ENCODE results near the gene DIAPH1.

DNA sequence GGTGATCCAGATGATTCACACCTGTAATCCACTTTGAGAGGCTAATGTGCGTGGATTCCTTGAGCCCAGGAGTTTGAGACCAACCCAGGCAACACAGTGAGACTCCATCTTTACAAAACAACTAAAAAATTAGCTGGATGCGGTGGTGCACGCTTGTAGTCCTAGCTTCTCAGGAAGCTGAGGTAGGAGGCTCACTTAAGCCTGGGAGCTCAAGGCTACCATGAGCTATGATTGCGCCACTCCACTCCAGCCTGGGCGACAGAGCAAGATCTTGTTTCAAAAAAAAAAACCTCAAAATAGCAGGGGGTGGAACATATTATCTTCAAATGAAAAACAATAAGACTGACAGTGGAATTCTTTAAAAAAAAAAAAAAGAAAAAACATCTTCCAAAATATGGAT, 70.9 kb downstream of the DIAPH1 start:
- TF ChIP-seq CTCF (IDR thresholded peaks at IDR 0.05) (no peak), POLR2A (IDR thresholded peaks at IDR 0.05) (no peak)

Measured in vagina (tissue), 2 donors.